Hepatocyte (in vitro differentiated cells): ENCODE measurements around the gene GLRA3.

Experiments
- CTCF ChIP-seq: fragments of 200-600 bp; sonication (generic); IDR thresholded peaks from 2 replicates; pipeline ENCODE4 v1.5.1; 2016; ENCODE audit warnings: antibody characterized with exemption, mild to moderate bottlenecking; ENCODE audit not compliant: poor library complexity
- EZH2 ChIP-seq: fragments of 200-600 bp; sonication (generic); IDR thresholded peaks from 2 replicates; pipeline ENCODE4 v1.6.1; 2016; ENCODE audit warnings: antibody characterized with exemption, mild to moderate bottlenecking, borderline replicate concordance

GRCh38 chr4:174595141-174595929 lies 233.7 kb downstream of the GLRA3 start:
- TF ChIP-seq CTCF (no peak), EZH2 (no peak)
